ENCODE results near the gene ITGB1BP1.
A peak's percentile ranks its signal among the peaks of the same experiment; 100 is the strongest.

Gene ITGB1BP1

DNA sequence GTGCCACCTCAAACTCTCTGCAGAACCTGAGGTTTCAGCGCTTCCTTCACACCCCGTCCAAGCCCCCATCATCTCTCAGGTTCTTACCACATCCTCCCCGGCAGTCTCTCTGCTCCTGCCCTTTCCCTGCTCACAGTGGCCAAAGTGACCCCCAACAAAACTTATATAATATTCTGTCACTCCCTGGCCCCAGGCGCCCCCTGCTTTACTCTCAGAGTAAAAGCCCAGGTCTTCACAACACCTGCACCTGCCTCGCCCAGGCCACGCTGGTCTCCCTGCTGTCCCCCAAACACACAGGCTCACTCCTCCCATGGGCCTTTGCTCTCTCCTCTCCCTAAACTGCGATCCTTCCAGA lies 6.4 kb downstream of the ITGB1BP1 start:
- TF ChIP-seq, protein P1, sequence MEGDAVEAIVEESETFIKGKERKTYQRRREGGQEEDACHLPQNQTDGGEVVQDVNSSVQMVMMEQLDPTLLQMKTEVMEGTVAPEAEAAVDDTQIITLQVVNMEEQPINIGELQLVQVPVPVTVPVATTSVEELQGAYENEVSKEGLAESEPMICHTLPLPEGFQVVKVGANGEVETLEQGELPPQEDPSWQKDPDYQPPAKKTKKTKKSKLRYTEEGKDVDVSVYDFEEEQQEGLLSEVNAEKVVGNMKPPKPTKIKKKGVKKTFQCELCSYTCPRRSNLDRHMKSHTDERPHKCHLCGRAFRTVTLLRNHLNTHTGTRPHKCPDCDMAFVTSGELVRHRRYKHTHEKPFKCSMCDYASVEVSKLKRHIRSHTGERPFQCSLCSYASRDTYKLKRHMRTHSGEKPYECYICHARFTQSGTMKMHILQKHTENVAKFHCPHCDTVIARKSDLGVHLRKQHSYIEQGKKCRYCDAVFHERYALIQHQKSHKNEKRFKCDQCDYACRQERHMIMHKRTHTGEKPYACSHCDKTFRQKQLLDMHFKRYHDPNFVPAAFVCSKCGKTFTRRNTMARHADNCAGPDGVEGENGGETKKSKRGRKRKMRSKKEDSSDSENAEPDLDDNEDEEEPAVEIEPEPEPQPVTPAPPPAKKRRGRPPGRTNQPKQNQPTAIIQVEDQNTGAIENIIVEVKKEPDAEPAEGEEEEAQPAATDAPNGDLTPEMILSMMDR (conservative IDR thresholded peaks at IDR 0.05; ENCODE audit: low read length) = no peak
- no peak overlapping the region for H3K4me3 ChIP-seq (ENCODE audit: low read length)
- DNase-seq (ENCODE audit: low read depth) = no peak

GRCh38 chr2:9416267-9416961 lies 6.9 kb downstream of the ITGB1BP1 start:
- no peak overlapping the region for H3K4me3 ChIP-seq (ENCODE audit: low read length)
- TF ChIP-seq, protein P1 (conservative IDR thresholded peaks at IDR 0.05; ENCODE audit: low read length) = no peak

DNA sequence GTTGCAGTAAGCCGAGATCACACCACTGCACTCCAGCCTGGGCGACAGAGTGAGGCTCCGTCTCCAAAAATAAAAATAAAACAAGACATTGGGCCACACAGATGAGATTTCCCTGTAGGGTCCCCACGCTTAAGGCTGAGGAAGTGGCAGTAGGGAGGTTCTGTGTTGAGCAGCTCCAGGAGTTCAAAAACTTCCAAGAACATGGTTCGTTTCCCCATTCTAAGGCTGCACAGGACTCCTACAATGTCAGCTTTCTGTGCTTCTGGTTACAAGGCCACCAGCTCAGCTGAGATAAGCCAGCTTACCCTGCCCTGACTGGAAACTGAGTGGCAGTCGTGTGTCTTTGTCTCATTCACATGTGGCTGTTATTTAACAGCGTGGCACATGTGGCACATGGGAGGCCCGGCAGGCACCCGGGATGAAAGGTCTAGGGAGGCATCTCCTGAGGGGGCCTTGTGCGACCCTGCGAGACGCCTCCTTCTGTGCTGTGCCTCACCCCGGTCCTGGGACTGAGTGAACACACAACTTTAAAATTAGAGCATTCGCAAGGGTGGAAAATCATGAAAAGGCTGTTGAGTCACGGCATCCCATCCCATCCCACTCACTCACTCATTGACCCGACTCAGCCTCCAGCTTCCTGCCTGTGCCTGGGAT lies 7.7 kb downstream of the ITGB1BP1 start:
- DNase-seq (ENCODE audit: low read depth) = no peak
- H3K4me3 ChIP-seq (ENCODE audit: low read length) = no peak overlapping the region
- TF ChIP-seq, protein P1 (conservative IDR thresholded peaks at IDR 0.05; ENCODE audit: low read length) = no peak

More at GRCh38 chr2:9416267-9416961, 6.9 kb downstream of the ITGB1BP1 start:
- no peak for DNase-seq (ENCODE audit: low read depth)

DNA sequence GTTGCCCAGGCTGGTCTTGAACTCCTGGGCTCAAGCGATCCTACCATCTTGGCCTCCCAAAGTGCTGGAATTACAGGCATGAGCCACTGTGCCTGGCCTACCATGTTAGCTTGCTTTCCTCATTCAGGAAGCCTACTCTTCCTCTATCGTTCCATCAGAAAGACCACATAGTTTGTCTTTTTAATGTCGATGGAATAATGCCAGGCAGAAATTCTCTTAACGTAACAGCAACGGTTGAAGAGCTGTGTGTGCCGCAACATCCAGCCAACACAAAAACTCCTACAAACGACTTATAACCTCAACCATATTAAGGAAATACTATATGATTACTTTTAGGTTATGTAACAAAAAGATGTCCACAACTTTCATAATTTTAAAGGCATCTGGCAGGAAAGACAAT lies 10.5 kb downstream of the ITGB1BP1 start:
- TF ChIP-seq, protein P1 (conservative IDR thresholded peaks at IDR 0.05; ENCODE audit: low read length) = no peak
- DNase-seq (ENCODE audit: low read depth) = no peak
- no peak overlapping the region for H3K4me3 ChIP-seq (ENCODE audit: low read length)

- DNase-seq (ENCODE audit: low read depth) = no peak
- no peak overlapping the region for H3K4me3 ChIP-seq (ENCODE audit: low read length)
- TF ChIP-seq, protein P1 (conservative IDR thresholded peaks at IDR 0.05; ENCODE audit: low read length) = no peak
Observed at GRCh38 chr2:9410108-9410507, 13.2 kb downstream of the ITGB1BP1 start.

DNA sequence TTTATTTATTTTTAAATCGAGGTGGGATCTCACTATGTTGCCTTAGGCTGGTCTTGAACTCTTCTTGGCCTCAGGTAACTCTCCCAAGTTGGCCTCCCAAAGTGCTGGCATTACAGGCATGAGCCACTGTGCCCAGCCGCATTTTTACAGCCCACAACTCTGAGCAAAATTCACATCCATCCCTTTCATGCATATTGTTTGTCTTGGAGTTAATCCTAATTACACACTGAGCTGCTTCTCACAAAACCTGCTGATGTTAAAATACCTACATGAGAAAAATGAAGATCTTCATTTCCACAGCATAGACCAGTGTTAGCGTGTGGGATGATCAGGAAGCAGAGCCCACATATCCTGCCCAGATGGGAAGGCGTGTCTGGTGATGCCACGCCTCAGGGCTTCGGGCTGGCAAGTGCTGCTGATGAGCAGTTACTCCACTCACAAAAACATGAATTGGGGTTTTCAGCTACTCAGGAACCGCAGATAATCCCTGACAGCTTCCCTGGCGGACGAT lies 14.6 kb downstream of the ITGB1BP1 start:
- DNase-seq (ENCODE audit: low read depth) = peak; percentile 52
- TF ChIP-seq, protein P1 (conservative IDR thresholded peaks at IDR 0.05; ENCODE audit: low read length) = no peak
- no peak overlapping the region for H3K4me3 ChIP-seq (ENCODE audit: low read length)

- no peak overlapping the region for H3K4me3 ChIP-seq (ENCODE audit: low read length)
- TF ChIP-seq, protein P1 (conservative IDR thresholded peaks at IDR 0.05; ENCODE audit: low read length) = no peak
- DNase-seq (ENCODE audit: low read depth) = no peak
Observed at GRCh38 chr2:9407363-9407811, 15.9 kb downstream of the ITGB1BP1 start.

All from AG10803 (cell line).